HG03095 (cell line): ENCODE results near the gene TXNL4A.

Experiments
- ATAC-seq: cut with Tn5 transposase; IDR thresholded peaks from one replicate; pipeline ENCODE4 v1.9.1; 2021; ENCODE audit warnings: moderate library complexity; ENCODE audit not compliant: unreplicated experiment

The TXNL4A gene

DNA sequence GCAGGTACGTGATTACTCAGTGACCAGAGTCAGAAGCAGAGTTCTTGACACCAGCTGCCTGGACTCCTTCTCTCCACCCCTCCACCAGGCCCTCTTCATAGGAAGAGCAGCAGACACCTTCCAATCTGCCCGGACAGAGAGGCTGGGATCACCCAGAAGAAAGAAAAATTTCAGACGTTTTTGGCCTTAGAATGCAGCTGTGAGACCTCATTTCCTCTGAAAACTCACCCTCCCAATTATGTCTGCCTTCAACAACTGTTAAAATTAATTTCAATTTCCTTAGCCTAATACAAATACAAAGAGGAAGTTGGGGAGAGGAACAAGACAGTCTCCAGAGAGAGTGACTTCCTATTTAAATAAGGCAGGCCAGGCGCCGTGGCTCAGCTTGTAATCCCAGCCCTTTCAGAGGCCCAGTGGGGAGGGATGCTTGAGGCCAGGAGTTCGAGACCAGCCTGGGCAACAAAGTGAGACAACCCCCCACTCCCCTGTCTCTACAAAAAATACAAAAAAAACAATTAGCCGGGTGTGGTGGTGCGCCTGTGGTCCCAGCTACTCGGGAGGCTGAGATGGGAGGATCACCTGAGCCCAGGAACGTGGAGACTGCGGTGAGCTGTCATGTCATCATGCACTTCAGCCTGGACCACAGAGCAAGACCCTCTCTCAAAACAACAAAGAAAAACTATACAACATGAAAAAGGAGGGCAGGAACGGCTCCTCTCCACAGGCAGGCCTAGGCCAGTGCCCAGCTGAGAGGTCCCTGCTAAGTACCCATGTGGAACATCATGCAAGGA is 38.5 kb downstream of the TXNL4A start:
- ATAC-seq, result peak; percentile 24

DNA sequence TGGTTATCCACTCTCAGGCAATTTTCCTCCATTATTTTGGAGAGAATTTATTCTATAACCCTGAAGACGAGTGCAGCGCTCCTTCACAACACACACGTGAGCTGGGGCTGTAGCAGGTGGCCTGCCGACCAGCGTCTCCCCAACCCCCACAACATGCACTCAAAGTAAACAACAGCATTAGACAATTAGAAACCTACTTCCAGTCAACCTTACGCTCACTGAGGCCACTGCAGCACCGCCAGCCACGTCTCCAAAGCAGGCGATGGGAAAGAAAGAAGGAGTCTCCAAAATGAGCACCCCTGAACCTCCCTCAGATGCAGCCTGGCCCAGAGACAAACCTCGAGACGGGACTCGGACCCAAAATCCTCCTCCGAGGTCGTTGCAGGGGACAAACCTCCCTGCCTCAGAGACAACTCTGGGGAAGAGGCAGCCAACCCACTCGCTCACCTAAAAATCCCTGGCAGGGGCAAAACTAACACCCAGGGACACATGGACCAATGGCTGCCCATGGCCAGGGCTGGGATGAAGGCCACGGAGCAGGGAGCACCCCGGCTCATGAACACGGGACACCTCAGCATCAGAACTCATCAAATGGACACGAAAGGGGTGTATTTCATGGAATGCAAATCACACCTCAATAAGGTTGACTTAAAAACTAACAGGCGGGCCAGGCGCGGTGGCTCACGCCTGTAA is 39.5 kb downstream of the TXNL4A start:
- ATAC-seq, result no peak

- ATAC-seq, result no peak
Measured at GRCh38 chr18:79947881-79948610, 40.3 kb downstream of the TXNL4A start.

DNA sequence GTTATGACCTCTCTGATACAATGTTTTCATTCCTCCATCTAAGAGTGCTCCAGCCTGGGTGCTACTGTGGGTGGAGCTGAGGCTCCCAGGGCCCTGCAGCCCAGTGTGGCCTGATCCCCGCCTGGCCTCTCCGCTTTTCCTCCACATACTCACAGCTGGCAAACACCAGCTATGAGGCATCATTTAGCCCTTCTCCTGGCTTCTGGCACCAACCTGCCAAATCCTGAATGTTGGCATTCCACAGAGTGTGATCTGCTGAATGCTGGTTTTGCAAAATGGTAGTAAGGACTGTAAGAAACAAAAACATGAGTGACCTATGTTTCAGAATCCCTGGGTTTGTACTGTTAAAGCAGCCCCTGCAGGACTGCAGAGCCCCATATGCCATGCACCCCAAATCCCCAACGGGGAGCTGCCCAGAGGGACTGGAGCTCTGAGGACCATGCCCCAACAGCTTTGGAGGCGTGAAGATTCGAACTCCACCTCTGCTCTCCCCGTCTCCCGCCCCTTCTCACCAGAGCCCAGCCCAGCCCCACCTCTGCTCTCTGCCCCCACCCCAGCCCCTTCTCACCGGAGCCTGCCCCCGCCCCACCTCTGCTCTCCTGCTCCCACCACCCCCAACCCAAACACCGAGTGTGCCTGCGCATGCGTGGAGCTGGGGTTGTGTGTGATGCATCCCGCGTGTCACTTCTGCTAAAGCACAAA is 41.2 kb downstream of the TXNL4A start:
- no peak for ATAC-seq

- no peak for ATAC-seq
Measured at GRCh38 chr18:79945118-79946042, 43.0 kb downstream of the TXNL4A start.

GRCh38 chr18:79944746-79945117 is 43.6 kb downstream of the TXNL4A start:
- no peak for ATAC-seq

- no peak for ATAC-seq
Measured at GRCh38 chr18:79944126-79944731, 44.1 kb downstream of the TXNL4A start.

DNA sequence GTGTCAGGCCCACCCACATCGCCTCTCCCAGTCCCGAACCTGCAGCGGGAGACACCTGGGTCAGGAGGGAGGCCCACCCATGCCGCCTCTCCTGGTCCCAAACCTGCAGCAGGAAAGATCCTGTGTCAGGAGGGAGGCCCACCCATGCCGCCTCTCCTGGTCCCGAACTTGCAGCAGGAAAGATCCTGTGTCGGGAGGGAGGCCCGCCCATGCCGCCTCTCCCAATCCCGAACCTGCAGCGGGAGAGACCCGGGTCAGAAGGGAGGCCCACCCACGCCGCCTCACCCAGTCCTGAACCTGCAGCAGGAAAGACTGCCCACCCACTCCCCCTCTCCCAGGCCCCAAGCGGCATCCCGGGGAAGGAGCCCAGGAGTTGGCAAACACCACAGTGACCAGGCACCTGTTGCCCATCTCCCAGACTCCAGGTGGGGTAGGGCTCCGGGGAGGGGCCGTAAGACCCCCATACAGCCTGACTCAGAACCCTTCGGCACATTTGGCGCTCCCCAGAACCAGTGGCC is 44.7 kb downstream of the TXNL4A start:
- ATAC-seq, result no peak

DNA sequence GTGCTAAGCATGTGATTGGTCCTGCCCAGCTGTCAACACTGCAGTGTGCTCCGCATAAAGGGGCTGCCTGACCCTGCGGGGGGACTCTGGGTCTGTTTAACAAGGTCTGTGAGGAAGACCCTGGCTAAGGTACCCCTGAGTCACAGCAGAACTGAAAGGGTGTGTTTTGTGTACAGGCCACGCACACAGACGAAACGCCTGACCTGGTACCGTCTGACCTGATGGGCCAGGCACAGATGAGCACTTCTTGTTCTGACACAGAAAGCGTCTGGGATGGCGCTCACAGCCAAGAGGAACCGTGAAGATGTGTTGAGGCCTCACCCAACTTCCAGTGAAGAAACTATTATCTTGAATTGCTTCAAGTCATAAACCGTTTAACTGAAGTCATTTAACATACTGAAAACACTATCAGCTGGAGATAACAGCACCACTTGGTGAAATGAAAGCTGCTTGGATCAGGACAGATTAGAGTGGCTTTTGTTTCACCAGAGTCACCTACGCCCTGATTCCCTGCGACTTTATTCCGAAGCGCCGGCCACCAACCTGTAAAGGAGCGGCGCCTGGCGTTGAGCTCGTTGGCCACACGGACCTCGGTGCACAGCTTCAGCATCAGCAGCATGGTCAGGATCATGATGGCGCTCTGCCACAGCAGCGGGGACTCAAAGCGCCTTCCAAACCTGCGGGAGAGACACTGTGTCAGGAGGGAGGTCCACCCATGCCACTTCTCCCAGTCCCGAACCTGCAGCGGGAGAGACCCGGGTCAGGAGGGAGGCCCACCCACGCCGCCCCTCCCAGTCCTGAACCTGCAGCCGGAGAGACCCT is 45.4 kb downstream of the TXNL4A start:
- ATAC-seq, result no peak

- no peak for ATAC-seq
Measured at GRCh38 chr18:79942211-79942610, 46.2 kb downstream of the TXNL4A start.

- ATAC-seq, result no peak
Measured at GRCh38 chr18:79941473-79942119, 46.8 kb downstream of the TXNL4A start.

DNA sequence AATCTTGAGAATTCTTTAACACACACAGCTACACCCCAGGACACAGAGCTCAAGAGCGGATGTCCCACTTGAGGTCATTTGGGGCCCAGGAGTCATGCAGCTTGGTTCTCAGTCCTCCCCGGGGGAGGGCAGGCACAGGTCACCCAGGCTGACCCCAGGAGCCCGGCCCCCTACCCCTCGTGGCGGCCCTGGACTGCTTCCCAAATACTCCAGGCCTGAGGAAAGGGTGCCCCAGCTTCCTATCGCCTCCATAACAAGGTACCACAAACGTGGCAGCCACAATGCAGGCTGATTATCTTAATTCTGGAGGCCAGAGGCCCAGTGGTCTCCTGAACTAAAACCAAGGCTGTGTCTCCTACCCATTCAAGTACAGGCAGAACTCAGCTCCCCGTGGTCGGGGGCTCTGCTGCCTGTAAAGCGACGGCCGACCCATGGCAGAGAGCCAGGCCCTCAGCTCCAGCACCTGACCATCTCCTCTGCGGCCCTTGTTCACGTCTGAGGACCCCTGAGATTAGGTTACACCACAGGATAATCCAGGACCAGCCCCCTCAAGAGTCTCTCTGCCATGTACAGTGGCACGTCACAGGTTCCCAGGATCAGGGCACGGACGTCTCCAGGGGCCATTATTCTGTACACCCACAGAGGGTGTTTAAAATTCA is 47.4 kb downstream of the TXNL4A start:
- ATAC-seq, result no peak

DNA sequence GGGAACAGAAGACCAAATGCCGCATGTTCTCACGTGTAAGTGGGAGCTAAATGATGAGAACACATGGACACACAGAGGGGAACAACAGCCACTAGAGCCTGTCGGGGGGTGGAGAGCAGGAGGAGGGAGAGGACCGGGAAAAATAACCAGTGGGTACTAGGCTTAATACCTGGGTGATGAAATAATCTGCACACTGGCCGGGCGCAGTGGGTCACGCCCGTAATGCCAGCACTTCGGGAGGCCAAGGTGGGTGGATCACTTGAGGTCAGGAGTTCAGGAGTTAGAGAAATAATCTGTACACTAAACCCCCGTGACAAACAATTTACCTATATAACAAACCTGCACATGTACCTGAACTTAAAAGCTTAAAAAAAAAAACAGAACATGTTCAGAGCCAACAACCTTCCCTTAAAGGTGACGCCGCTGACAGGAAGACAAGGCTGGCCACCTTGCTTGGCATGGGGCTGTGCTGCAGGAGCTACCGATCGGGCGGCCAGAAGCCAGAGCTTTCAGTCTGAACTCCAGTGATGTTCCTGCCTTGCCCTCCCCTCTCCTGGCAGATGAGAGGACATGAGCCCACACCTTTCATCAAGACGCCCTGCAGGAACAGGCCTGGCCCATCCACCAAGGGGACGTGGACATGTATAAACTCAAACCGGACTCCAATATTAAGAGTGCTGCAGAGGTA is 48.1 kb downstream of the TXNL4A start:
- ATAC-seq, result no peak

DNA sequence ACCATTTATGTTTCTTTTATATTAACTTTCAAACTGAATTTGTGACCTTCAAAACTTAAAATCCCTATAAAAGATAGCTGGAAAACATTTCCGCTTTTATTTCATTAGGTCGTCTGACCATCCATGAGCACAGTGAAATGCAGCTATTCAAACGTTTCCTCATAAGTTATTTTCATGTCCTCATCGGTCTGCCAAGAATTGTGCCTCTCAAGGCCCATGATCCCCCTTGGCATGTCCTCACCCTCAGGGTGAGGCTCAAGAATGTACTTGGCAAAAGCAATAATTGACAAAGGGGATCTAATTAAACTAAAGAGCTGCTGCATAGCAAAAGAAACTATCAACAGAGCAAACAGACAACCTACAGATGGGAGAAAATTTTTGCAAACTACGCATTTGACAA is 49.3 kb downstream of the TXNL4A start:
- no peak for ATAC-seq

- ATAC-seq, result no peak
Measured at GRCh38 chr18:79938196-79938595, 50.2 kb downstream of the TXNL4A start.

DNA sequence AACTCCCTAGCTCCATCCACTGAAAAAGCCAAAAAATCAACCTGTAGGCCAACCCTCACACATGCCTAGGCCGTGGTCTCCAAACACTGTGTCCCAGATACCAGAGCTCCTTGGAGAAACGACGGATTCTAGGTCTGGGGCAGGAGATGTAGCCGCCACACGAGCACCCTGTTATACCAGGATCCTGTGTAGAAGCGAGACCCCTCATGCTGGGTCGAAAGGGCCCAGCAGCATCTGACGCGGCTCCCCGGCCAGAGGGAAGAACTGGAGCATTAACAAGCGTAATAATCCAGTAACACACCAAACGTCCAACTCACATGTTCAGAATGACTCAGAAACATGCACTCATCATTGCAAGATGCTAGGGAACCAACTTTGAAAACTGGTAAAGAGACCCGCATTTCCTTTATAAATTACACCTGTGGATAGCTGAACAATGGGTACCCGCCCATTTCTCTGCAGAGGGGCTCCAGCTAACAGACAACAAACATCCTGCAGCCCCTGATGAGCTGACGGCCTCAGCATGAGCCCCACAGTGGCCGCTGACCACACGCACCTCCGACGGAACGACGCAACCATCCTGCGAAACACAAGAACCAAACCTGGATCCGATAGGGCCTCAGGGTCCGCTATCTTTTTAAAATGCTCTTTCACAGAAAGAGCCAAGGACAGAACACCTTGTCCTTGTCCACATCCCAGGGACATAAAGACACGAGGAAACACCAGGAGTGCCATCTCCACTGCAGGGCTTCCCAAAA is 51.1 kb downstream of the TXNL4A start:
- no peak for ATAC-seq
